ENCODE data around the gene RPS15A.
"Not testable (repeated sequence)": the region's sequence is repeated elsewhere in the genome, so short reads cannot be mapped to it uniquely, and the experiment has no call there.

RPS15A gene

DNA sequence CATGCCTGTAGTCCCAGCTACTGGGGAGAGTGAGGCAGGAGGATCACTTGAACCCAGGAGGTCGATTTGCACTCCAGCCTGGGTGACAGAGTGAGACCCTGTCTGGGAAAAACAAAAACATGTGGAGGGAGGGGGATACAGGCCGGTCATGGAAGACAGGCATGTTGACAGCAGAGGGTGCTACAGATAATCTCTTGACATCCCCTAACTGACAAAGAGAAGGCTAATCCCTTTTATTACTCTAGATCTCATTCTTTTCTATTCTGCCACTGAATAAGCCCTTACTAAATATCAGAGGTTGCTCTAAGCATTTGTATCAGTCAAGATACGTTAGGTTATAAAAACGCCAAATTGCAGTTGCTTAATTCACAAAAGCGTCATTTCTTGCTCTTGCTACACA is 13.8 kb downstream of the RPS15A start:
- WGBS (ENCODE audit: insufficient coverage), result 96% methylated on average over 4 of the region's 5 CpGs
- CTCF ChIA-PET; H3K36me3 ChIP-seq (ENCODE audit: control insufficient read depth in 4 of 4, insufficient read depth in 4 of 4, low read length in 3 of 4); H3K27me3 ChIP-seq (replicated peaks in 2 of 5; ENCODE audit: control insufficient read depth in 4 of 5, insufficient read depth in 5 of 5, low read length in 4 of 5); H3K27ac ChIP-seq (ENCODE audit: insufficient read depth in 1 of 2, low read depth in 1 of 2, low read length in 2 of 2, poor library complexity in 1 of 2, severe bottlenecking in 2 of 2); H3K9me3 ChIP-seq (ENCODE audit: control extremely low read depth in 1 of 5, control insufficient read depth in 4 of 5, insufficient read depth in 2 of 5, low read depth in 1 of 5, low read length in 4 of 5); POLR2A ChIA-PET; DNase-seq; H3K4me3 ChIP-seq (ENCODE audit: control insufficient read depth in 1 of 7, extremely low read depth in 1 of 7, insufficient read depth in 4 of 7, low read depth in 2 of 7, low read length in 6 of 7); H3K4me1 ChIP-seq (ENCODE audit: control extremely low read depth in 1 of 4, control insufficient read depth in 4 of 4, insufficient read depth in 4 of 4, low read length in 3 of 4): not testable (repeated sequence)

GRCh38 chr16:18774651-18775050 is 15.5 kb downstream of the RPS15A start:
- POLR2A ChIA-PET; H3K4me1 ChIP-seq (ENCODE audit: control extremely low read depth in 1 of 4, control insufficient read depth in 4 of 4, insufficient read depth in 4 of 4, low read length in 3 of 4); H3K27me3 ChIP-seq (replicated peaks in 2 of 5; ENCODE audit: control insufficient read depth in 4 of 5, insufficient read depth in 5 of 5, low read length in 4 of 5); H3K36me3 ChIP-seq (ENCODE audit: control insufficient read depth in 4 of 4, insufficient read depth in 4 of 4, low read length in 3 of 4); H3K4me3 ChIP-seq (ENCODE audit: control insufficient read depth in 1 of 7, extremely low read depth in 1 of 7, insufficient read depth in 4 of 7, low read depth in 2 of 7, low read length in 6 of 7); H3K27ac ChIP-seq (ENCODE audit: insufficient read depth in 1 of 2, low read depth in 1 of 2, low read length in 2 of 2, poor library complexity in 1 of 2, severe bottlenecking in 2 of 2); H3K9me3 ChIP-seq (ENCODE audit: control extremely low read depth in 1 of 5, control insufficient read depth in 4 of 5, insufficient read depth in 2 of 5, low read depth in 1 of 5, low read length in 4 of 5): not testable (repeated sequence)
- CTCF ChIA-PET, result interaction anchor here (0.7 to 1.0 kb wide), 2 partner anchors 15 to 46 kb away, joined by 3 read pairs; partner anchors contain the start of gene RPS15A
- DNase-seq, result peak in 2 of 3 donors; percentile 44 to 49
- 85% methylated on average over 4 of the region's 4 CpGs for WGBS (ENCODE audit: insufficient coverage)

DNA sequence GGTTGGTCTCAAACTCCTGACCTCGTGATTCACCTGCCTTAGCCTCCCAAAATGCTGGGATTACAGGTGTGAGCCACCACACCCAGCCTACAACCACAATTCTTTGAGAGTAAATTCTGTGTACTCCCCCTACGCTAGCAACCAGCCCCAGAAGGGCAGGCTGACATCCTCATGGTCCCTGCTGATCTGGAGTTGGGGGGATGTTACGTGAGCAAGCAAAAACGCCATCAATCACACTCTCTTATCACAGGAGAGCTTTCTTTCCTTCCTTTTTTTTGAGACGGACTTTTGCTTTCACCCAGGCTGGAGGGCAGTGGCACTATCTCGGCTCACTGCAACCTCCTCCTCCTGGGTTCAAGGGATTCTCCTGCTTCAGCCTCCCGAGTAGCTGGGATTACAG is 18.0 kb downstream of the RPS15A start:
- CTCF ChIA-PET; H3K4me3 ChIP-seq (ENCODE audit: control insufficient read depth in 1 of 7, extremely low read depth in 1 of 7, insufficient read depth in 4 of 7, low read depth in 2 of 7, low read length in 6 of 7); H3K9me3 ChIP-seq (ENCODE audit: control extremely low read depth in 1 of 5, control insufficient read depth in 4 of 5, insufficient read depth in 2 of 5, low read depth in 1 of 5, low read length in 4 of 5); H3K36me3 ChIP-seq (ENCODE audit: control insufficient read depth in 4 of 4, insufficient read depth in 4 of 4, low read length in 3 of 4); H3K27ac ChIP-seq (ENCODE audit: insufficient read depth in 1 of 2, low read depth in 1 of 2, low read length in 2 of 2, poor library complexity in 1 of 2, severe bottlenecking in 2 of 2); POLR2A ChIA-PET; H3K4me1 ChIP-seq (ENCODE audit: control extremely low read depth in 1 of 4, control insufficient read depth in 4 of 4, insufficient read depth in 4 of 4, low read length in 3 of 4); H3K27me3 ChIP-seq (replicated peaks in 2 of 5; ENCODE audit: control insufficient read depth in 4 of 5, insufficient read depth in 5 of 5, low read length in 4 of 5): not testable (repeated sequence)
- peak; percentile 55 to 85 (median 75) for DNase-seq
- WGBS (ENCODE audit: insufficient coverage), result 8% methylated on average over 4 of the region's 7 CpGs

DNA sequence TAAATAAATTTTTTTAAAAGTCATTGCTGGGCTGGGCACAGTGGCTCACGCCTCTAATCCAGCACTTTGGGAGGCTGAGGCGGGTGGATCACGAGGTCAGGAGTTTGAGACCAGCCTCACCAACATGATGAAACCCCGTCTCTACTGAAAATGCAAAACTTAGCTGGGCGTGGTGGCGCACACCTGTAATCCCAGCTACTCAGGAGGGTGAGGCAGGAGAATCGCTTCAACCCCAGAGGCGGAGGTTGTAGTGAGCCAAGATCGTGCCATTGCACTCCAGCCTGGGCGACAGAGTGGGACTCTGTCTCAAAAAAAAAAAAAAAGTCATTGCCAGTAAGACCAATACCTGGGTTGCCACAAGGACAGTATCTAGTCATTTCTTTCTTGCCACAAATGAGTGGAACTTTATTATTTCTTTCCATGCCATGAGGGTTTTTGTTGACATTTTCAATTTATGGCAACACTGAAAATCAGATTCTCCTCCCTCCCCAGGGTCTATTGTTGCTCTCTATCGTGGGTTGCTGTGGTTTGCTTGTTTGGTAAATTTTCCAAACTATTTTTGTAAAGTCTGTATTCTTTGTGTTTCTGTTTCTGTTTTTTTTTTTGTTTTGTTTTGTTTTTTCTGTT is 19.7 kb downstream of the RPS15A start:
- H3K4me3 ChIP-seq (ENCODE audit: control insufficient read depth in 1 of 7, extremely low read depth in 1 of 7, insufficient read depth in 4 of 7, low read depth in 2 of 7, low read length in 6 of 7); H3K27me3 ChIP-seq (replicated peaks in 2 of 5; ENCODE audit: control insufficient read depth in 4 of 5, insufficient read depth in 5 of 5, low read length in 4 of 5); CTCF ChIA-PET; DNase-seq; POLR2A ChIA-PET; H3K9me3 ChIP-seq (ENCODE audit: control extremely low read depth in 1 of 5, control insufficient read depth in 4 of 5, insufficient read depth in 2 of 5, low read depth in 1 of 5, low read length in 4 of 5); H3K4me1 ChIP-seq (ENCODE audit: control extremely low read depth in 1 of 4, control insufficient read depth in 4 of 4, insufficient read depth in 4 of 4, low read length in 3 of 4); H3K27ac ChIP-seq (ENCODE audit: insufficient read depth in 1 of 2, low read depth in 1 of 2, low read length in 2 of 2, poor library complexity in 1 of 2, severe bottlenecking in 2 of 2); H3K36me3 ChIP-seq (ENCODE audit: control insufficient read depth in 4 of 4, insufficient read depth in 4 of 4, low read length in 3 of 4): not testable (repeated sequence)
- 95% methylated on average over 6 of the region's 11 CpGs for WGBS (ENCODE audit: insufficient coverage)

- H3K36me3 ChIP-seq (ENCODE audit: control insufficient read depth in 4 of 4, insufficient read depth in 4 of 4, low read length in 3 of 4); CTCF ChIA-PET; H3K4me3 ChIP-seq (ENCODE audit: control insufficient read depth in 1 of 7, extremely low read depth in 1 of 7, insufficient read depth in 4 of 7, low read depth in 2 of 7, low read length in 6 of 7); H3K27ac ChIP-seq (ENCODE audit: insufficient read depth in 1 of 2, low read depth in 1 of 2, low read length in 2 of 2, poor library complexity in 1 of 2, severe bottlenecking in 2 of 2); H3K9me3 ChIP-seq (ENCODE audit: control extremely low read depth in 1 of 5, control insufficient read depth in 4 of 5, insufficient read depth in 2 of 5, low read depth in 1 of 5, low read length in 4 of 5); POLR2A ChIA-PET; H3K27me3 ChIP-seq (replicated peaks in 2 of 5; ENCODE audit: control insufficient read depth in 4 of 5, insufficient read depth in 5 of 5, low read length in 4 of 5); H3K4me1 ChIP-seq (ENCODE audit: control extremely low read depth in 1 of 4, control insufficient read depth in 4 of 4, insufficient read depth in 4 of 4, low read length in 3 of 4): not testable (repeated sequence)
- DNase-seq, result peak in 2 of 3 donors; percentile 54 to 65
- WGBS (ENCODE audit: insufficient coverage), result 21% methylated on average over 4 of the region's 7 CpGs
Measured at GRCh38 chr16:18767217-18767616, 22.9 kb downstream of the RPS15A start.

DNA sequence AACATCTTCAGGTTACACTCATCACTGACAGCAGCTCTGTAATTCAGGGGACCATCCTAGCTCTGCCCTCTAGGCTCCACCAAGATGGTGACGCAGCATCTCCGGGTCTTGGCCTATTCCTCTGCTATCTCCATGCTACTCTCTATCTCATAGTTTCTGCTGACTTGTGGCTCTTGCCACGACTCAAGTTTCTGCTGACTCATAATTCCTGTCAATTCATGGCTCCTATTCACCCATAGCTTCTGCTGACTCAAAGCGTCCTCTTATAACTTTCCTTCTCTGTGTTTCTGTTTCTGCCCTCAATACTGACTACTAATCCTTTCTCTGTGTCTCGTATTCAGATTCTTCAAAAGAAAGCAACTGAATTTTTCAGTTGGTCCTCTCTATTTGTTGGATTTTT is 27.4 kb downstream of the RPS15A start:
- DNase-seq; POLR2A ChIA-PET; H3K9me3 ChIP-seq (ENCODE audit: control extremely low read depth in 1 of 5, control insufficient read depth in 4 of 5, insufficient read depth in 2 of 5, low read depth in 1 of 5, low read length in 4 of 5); H3K4me3 ChIP-seq (ENCODE audit: control insufficient read depth in 1 of 7, extremely low read depth in 1 of 7, insufficient read depth in 4 of 7, low read depth in 2 of 7, low read length in 6 of 7); H3K4me1 ChIP-seq (ENCODE audit: control extremely low read depth in 1 of 4, control insufficient read depth in 4 of 4, insufficient read depth in 4 of 4, low read length in 3 of 4); H3K36me3 ChIP-seq (ENCODE audit: control insufficient read depth in 4 of 4, insufficient read depth in 4 of 4, low read length in 3 of 4); H3K27me3 ChIP-seq (replicated peaks in 2 of 5; ENCODE audit: control insufficient read depth in 4 of 5, insufficient read depth in 5 of 5, low read length in 4 of 5); CTCF ChIA-PET; H3K27ac ChIP-seq (ENCODE audit: insufficient read depth in 1 of 2, low read depth in 1 of 2, low read length in 2 of 2, poor library complexity in 1 of 2, severe bottlenecking in 2 of 2): not testable (repeated sequence)
- no CpG with 5 or more reads among the region's 5 CpGs for WGBS (ENCODE audit: insufficient coverage)

- 27% methylated on average over 6 of the region's 21 CpGs for WGBS (ENCODE audit: insufficient coverage)
- H3K27ac ChIP-seq (ENCODE audit: insufficient read depth in 1 of 2, low read depth in 1 of 2, low read length in 2 of 2, poor library complexity in 1 of 2, severe bottlenecking in 2 of 2); H3K36me3 ChIP-seq (ENCODE audit: control insufficient read depth in 4 of 4, insufficient read depth in 4 of 4, low read length in 3 of 4); H3K27me3 ChIP-seq (replicated peaks in 2 of 5; ENCODE audit: control insufficient read depth in 4 of 5, insufficient read depth in 5 of 5, low read length in 4 of 5); POLR2A ChIA-PET; CTCF ChIA-PET; H3K9me3 ChIP-seq (ENCODE audit: control extremely low read depth in 1 of 5, control insufficient read depth in 4 of 5, insufficient read depth in 2 of 5, low read depth in 1 of 5, low read length in 4 of 5); H3K4me1 ChIP-seq (ENCODE audit: control extremely low read depth in 1 of 4, control insufficient read depth in 4 of 4, insufficient read depth in 4 of 4, low read length in 3 of 4); H3K4me3 ChIP-seq (ENCODE audit: control insufficient read depth in 1 of 7, extremely low read depth in 1 of 7, insufficient read depth in 4 of 7, low read depth in 2 of 7, low read length in 6 of 7): not testable (repeated sequence)
- peak in 2 of 3 donors; percentile 23 to 31 for DNase-seq
Measured at GRCh38 chr16:18759598-18760520, 30.3 kb downstream of the RPS15A start.

Data from common myeloid progenitor, CD34-positive (primary cell).